IPS-18a (cell line): Measurements from ENCODE around the gene KRTAP5-1.

Experiments used
- H3K27ac ChIP-seq: one replicate; pipeline ENCODE4 v1.5.1; 2013; ENCODE audit warnings: low read length
- H3K27me3 ChIP-seq: one replicate; pipeline ENCODE4 v1.6.1; 2013; ENCODE audit warnings: mild to moderate bottlenecking, low read length; ENCODE audit not compliant: control insufficient read depth, insufficient read depth
- H3K36me3 ChIP-seq: one replicate; pipeline ENCODE4 v1.6.1; 2013; ENCODE audit warnings: low read depth, low read length; ENCODE audit not compliant: control insufficient read depth
- H3K4me1 ChIP-seq: one replicate; pipeline ENCODE4 v1.6.1; 2013; ENCODE audit warnings: low read depth, low read length; ENCODE audit not compliant: control insufficient read depth
- H3K4me3 ChIP-seq: one replicate; pipeline ENCODE4 v1.5.1; 2013; ENCODE audit warnings: low read length
- H3K9ac ChIP-seq: one replicate; pipeline ENCODE4 v1.6.1; 2013; ENCODE audit warnings: mild to moderate bottlenecking, low read length, moderate library complexity
- H3K9me3 ChIP-seq: one replicate; pipeline ENCODE4 v1.6.1; 2013; ENCODE audit warnings: low read depth, low read length; ENCODE audit not compliant: control insufficient read depth

KRTAP5-1 gene

DNA sequence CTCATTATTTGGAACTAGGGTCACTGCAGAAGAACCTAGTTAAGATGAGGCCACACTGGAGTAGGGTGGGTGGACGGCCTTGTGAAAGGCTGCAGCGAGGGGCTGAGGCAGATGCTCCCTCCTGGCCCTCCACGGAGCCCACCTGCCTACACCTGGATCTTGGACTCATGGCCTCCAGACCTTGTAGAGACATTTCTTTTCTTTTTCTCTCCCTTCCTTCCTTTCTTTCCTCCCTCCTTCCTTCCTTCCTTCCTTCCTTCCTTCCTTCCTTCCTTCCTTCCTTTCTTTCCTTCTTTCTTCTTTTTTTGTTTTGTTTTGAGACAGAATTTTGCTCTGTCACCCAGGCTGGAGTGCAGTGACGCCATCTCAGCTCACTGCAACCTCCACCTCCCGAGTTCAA lies 39.7 kb downstream of the KRTAP5-1 start:
- Histone ChIP-seq H3K27ac (no peak overlapping the region), H3K4me3 (no peak overlapping the region), H3K9me3 (no peaks in the 10 kb centered on the region), H3K4me1 (peaks cover 7% of the 10 kb centered on the region), H3K9ac (no peak overlapping the region), H3K27me3 (peaks cover 63% of the 10 kb centered on the region), H3K36me3 (no peaks in the 10 kb centered on the region)

DNA sequence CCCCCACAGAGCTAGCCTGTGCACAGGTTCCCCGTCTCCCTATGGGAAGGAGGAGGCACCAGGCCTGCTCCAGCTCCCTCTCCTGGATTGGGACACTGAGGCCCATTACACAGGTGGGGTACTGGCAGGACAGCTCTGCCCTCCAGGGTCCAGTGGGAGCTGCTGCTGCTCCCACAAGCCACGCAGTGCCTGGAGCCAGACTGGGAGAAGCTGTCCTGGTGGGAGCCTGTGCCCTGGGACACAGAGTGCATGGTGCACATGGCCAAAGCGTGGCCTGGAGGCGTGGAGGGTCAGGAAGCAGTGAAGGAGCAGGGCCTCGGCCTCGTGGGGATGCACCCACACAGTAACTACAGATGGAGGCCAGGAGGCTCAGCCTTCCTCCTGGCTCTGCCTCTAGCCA lies 40.5 kb downstream of the KRTAP5-1 start:
- H3K4me1 ChIP-seq: peaks cover 7% of the 10 kb centered on the region
- H3K9ac ChIP-seq: no peak overlapping the region
- H3K9me3 ChIP-seq: no peaks in the 10 kb centered on the region
- H3K27me3 ChIP-seq: peaks cover 65% of the 10 kb centered on the region
- H3K27ac ChIP-seq: no peak overlapping the region
- H3K36me3 ChIP-seq: no peaks in the 10 kb centered on the region
- H3K4me3 ChIP-seq: no peak overlapping the region

DNA sequence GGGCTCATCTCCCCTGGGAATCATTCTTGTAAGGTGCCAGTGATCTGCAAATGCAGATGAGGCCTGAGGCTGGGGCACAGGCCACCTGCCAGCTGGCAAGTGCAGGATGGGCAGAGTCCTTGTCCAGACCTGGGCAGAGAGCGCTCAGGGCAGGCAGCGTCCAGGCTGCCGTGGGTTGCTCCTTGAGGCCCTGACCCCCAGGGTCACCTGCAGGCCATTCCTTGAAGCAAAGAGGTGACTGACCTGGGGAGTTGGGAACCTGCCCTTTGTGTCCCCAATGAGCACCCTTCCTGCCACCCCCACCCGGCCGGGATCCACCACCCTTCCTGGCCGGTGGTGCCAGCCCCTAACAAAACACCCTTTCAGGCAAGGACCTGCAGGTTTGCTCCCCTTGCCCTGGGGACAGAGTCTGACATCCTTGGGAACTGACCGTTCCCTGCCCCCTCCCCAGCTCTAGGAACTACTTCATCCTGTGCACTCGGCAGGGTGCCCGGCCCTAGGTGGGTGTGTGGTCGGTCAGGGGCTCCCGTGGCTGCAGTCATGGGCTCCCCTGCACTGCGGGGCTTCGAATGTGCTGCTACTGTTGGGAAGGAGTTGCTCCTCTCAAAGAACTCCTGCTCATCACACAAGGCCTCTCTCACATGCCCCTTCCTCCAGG lies 41.3 kb downstream of the KRTAP5-1 start:
- no peak overlapping the region for H3K4me3 ChIP-seq
- no peak overlapping the region for H3K9ac ChIP-seq
- H3K9me3 ChIP-seq: no peaks in the 10 kb centered on the region
- H3K27ac ChIP-seq: no peak overlapping the region
- H3K27me3 ChIP-seq: peaks cover 60% of the 10 kb centered on the region
- peaks cover 7% of the 10 kb centered on the region for H3K4me1 ChIP-seq
- no peaks in the 10 kb centered on the region for H3K36me3 ChIP-seq

DNA sequence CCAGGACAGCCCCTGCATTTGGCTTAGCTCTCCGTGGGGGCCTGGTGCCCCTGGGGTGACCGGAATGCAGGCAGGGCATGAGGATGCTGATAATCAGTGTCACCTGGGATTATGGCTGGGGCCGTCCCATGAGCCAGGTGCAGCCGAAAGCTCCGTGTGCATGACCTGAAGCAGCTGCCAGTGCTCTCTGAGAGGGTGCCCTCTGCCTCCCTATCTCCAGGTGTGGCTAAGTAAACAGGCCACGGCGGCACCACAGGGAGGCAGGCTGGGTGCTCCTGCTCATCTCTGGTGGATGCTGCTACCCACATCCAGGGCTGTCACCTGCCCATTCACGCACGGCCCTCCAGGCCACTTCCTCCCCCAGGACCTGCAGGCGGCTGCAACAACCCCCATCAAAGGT lies 42.8 kb downstream of the KRTAP5-1 start:
- no peak overlapping the region for H3K27ac ChIP-seq
- no peaks in the 10 kb centered on the region for H3K9me3 ChIP-seq
- no peak overlapping the region for H3K9ac ChIP-seq
- peaks cover 4% of the 10 kb centered on the region for H3K4me1 ChIP-seq
- peaks cover 56% of the 10 kb centered on the region for H3K27me3 ChIP-seq
- H3K36me3 ChIP-seq: no peaks in the 10 kb centered on the region
- H3K4me3 ChIP-seq: no peak overlapping the region

DNA sequence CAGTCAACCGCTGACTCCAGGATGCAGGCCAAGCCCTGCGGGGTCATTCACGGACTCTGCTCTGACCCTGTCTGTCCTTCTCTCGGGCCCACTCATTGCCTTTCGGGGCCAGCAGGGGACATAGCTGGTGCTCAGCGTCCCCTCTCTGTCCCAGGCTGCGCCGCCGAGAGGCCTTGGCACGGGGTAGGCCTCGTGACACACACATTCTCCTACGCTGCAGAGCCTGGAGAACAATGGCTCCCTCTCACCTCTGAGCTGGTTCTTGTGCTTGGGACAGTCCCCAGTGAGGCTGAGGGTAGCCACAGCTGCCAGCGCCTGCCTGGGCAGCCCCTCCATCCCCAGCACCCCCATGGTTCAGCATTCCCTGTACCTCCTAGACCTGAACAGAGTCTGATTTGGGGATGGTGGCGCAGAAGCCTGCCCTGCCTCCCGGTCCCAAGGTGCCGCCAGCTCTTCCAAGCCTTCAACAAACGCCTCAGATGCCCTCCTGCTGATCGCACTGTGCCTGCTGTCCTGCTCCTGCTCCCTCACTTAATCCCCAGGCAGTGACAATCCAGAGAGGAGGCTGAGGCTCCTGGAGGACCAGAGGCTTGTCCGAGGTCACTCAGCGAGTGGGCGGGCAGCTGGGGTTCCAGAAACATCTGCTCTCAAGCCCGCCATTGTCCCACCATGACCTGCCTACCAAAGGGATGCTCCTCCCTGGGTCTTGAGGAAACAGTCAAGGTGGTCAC lies 43.4 kb downstream of the KRTAP5-1 start:
- Histone ChIP-seq H3K27me3 (peaks cover 50% of the 10 kb centered on the region), H3K9ac (no peak overlapping the region), H3K27ac (no peak overlapping the region)

DNA sequence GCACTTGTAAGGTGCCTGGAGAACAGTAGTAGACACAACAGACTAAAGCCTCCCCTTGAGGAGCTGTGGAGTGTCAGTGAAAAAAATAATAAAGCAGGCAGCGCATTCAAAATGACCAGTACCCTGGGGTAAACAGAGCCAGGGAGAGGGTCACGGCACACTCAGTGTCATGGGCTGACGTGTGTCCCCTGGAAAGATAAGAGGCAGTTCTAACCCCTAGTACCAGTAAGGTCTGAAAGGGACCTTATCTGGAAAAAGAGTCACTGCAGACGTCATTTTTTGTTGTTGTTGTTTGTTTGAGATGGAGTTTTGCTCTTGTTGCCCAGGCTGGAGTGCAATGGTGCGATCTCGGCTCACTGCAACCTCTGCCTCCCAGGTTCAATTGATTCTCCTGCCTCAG lies 45.0 kb downstream of the KRTAP5-1 start:
- Histone ChIP-seq H3K27me3 (peaks cover 34% of the 10 kb centered on the region), H3K27ac (no peak overlapping the region), H3K9ac (no peak overlapping the region), H3K4me3 (no peak overlapping the region), H3K9me3 (no peaks in the 10 kb centered on the region), H3K36me3 (no peaks in the 10 kb centered on the region), H3K4me1 (no peaks in the 10 kb centered on the region)

More for the DNA sequence above, 43.4 kb downstream of the KRTAP5-1 start:
- Histone ChIP-seq H3K4me3 (no peak overlapping the region), H3K4me1 (peaks cover 4% of the 10 kb centered on the region), H3K9me3 (no peaks in the 10 kb centered on the region), H3K36me3 (no peaks in the 10 kb centered on the region)

DNA sequence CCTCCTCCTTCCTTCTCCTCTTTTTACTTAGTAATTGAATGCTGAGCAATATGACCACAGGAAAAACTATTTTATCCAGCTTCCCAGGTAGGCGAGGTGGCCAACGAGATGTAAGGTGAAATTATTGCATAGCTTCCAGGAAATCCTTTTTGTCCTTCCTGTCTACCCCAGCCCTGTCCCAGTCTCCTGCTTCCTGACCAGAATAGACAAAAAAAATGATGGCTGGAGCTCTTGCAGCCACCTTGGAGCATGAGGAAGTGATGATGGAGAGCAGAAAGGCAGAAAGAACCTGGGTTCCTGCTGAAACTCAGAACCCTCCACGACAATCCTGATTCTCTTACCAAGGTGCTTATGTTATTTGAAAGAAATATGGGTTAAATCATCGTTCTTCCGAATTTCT lies 46.9 kb downstream of the KRTAP5-1 start:
- Histone ChIP-seq H3K27me3 (peaks cover 23% of the 10 kb centered on the region), H3K4me1 (no peaks in the 10 kb centered on the region), H3K4me3 (no peak overlapping the region), H3K9me3 (no peaks in the 10 kb centered on the region), H3K27ac (no peak overlapping the region), H3K9ac (no peak overlapping the region), H3K36me3 (no peaks in the 10 kb centered on the region)

DNA sequence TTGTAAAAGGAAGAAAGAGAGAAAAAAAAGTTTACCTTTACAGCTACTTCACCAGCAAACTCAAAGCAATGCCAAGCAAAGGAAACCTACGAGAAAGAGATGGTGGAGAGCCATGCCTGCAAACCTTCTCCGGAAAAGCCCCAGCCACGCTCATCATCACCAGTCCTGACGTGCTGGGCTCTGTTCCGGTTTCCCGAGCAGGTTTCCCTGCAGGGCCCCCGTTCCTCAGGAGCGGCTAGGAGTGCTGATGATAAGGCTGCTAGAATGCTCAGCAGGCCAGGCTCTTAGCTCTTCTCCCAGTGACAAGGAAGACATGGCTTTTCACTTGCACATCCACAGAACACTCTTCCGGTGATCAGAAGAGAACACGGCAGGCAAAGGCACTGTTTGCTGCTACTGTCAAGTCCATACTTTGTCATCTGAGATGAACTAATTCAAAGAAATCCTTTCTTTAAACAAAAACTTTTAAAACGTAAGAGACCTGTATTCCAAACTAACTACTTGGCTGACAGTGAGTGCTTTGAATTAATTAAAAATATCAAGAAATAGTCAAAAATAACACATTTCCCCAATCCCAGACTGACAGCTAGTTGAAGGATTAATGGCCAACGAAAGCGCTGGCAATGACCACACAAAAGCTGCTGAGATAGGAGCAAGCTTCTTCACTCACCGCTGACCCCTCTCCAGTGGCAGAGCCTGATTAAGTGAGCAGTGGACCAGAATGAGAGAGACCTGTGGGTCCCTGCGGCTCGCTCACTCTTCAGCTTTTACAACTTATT lies 48.8 kb downstream of the KRTAP5-1 start:
- H3K4me1 ChIP-seq: no peaks in the 10 kb centered on the region
- no peak overlapping the region for H3K27ac ChIP-seq

DNA sequence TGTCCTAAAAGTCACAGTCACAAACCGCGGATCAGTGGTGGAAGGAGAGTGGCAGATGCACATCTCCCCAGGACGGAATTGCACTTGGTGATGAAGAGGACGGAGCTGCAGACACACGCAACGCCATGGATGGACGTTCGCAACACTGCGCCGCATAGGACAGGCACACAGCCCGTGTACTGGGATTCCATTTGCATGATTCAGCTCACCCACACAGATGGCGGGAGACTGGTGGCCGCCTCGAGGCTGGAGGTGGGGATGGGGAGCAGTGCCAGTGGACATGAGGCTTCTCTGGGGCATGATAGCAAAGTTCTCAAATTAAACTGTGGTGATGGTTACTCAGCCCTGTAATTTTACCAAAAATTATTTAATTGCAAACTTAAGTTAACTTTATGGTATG lies 50.4 kb downstream of the KRTAP5-1 start:
- Histone ChIP-seq H3K27ac (no peak overlapping the region), H3K36me3 (no peaks in the 10 kb centered on the region), H3K27me3 (peaks cover 16% of the 10 kb centered on the region)

More for the DNA sequence above, 48.8 kb downstream of the KRTAP5-1 start:
- Histone ChIP-seq H3K27me3 (peaks cover 23% of the 10 kb centered on the region), H3K4me3 (no peak overlapping the region), H3K9ac (no peak overlapping the region), H3K9me3 (no peaks in the 10 kb centered on the region), H3K36me3 (no peaks in the 10 kb centered on the region)

More for the DNA sequence above, 50.4 kb downstream of the KRTAP5-1 start:
- H3K9me3 ChIP-seq: no peaks in the 10 kb centered on the region
- H3K4me3 ChIP-seq: no peak overlapping the region
- no peaks in the 10 kb centered on the region for H3K4me1 ChIP-seq
- no peak overlapping the region for H3K9ac ChIP-seq
